GDM1 (cell line): ENCODE data around the gene DOCK6.

Experiments used
- DNase-seq: peaks from one replicate; lab custom pipeline; 2025; lab: John Stamatoyannopoulos, UW

The DOCK6 gene

DNA sequence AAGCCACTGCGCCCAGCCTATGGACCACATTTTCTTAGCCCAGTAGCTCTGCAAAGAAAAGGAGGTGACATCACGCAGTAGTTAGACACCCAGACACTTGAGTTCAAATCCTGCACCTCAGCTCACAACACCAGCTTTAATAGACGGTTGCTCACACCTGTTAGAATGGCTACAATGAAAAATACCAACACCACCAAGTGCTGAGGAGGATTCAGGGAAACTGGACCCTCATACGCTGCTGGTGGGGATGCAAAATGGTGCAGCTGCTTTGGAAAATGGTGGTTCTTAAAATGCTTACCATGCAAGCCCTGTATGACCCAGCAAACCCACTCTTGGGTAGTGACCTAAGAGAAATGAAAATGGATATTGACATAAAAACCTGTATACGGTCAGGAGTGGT is 11.7 kb upstream of the DOCK6 start:
- DNase-seq: no peak

DNA sequence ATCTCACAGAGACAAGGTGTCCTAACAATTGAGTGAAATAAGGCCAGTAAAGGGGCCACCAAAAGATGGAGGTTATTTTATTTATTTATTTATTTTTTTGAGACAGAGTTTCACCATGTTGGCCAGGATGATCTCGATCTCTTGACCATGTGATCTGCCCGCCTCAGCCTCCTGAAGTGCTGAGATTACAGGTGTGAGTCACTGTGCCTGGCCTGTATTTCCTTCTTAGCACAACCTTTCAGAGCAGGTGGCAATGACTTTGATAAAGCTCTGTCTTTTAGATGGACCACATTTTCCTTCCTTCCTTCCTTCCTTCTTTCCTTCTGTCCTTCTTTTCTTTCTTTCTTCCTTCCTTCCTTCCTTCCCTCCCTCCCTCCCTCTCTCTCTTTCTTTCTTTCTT is 11.0 kb upstream of the DOCK6 start:
- no peak for DNase-seq

DNA sequence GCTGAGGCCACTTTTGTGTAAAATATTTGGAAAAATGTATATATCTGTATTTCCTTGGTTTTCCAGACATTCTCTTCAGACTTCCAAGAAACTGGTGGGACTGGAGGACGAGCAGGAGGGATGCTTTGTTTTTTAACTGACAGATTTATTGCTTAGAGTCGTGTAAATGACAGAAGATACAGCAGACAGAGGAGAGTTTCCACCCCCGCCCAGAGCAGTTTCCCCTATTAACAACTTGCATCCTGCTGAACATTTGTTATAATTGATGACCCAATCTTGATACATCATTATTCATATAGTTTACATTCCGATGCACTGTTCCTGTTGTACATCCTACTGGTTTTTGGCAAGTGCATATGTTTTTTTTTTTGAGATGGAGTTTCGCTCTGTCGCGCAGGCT is 7.1 kb upstream of the DOCK6 start:
- DNase-seq: no peak

DNA sequence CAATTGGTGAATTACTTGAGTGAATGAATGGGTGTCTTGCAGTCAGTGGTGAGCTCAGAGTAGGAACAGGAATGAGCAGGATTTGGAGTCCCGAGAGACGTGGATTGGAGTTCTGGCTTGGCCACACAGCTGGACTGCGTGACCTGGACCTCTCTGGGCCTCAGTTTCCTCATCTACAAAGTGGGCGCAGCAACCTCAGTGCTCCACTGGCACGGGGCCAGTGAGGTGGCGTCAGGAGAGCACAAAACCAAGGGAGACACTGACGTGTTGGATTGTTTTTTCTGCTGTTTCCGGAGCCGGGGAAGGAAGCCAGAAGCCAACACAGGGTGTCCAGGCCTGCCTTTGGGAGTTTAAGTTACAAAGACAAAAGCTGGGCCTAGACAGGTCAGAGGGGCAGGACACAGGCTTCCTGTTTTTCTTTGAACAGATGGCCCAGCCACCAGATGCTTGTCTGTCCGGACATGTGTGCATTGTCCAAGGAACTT is 6.5 kb upstream of the DOCK6 start:
- no peak for DNase-seq

DNA sequence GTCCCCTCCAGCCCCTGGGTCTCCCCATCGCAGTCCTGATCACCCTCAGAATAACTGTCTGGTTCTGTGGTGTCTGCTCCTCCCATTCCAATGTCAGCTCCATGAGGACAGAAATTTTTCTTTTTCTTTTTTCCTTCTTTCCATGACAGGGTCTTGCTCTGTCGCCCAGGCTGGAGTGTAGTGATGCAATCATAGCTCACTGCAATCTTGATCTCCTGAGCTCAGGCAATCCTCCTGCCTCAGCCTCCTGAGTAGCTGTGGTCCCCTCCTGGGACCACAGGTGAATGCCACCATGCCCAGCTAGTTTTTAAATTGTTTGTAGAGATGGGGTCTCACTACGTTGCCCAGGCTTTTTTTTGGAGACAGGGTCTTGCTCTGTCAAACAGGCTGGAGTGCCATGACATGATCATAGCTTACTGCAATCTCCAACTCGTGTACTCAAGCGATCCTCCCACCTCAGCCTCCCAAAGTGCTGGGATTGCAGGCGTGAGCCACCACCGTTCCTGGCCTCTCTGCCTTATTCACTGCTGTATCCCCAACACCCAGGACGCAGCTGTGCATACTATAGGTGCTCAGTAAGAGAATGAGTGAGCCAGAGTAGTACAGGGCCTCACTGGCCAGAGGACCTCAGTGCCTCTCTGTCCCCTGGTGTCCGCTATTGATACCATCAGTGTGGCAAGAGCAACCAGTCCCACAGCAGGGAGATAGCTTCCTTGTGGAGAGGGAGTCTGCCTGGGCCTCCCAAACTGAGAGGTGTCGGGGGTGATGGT is 5.2 kb upstream of the DOCK6 start:
- no peak for DNase-seq

DNA sequence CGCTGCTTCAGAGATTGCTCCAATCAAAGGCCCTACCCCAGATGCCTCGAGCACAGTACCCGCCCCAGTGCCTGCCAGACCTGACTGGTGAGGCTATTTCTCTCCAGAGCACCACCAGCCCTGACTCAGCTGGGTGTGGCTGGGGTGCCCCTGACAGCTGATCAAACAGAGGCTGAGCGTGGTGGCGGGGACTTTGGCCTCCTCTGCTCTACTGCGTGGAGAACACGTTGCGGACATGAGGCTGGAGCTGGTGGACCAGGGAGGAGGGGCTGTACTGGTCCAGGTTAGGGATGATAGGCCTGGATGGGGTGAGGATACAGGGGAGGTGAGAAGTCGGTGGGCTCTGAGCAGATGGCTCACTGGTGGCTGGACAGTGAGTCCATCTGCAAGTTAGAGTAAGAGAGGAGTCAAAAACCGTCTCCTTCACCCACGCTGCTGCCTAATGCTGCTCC is 3.5 kb upstream of the DOCK6 start:
- DNase-seq: no peak

DNA sequence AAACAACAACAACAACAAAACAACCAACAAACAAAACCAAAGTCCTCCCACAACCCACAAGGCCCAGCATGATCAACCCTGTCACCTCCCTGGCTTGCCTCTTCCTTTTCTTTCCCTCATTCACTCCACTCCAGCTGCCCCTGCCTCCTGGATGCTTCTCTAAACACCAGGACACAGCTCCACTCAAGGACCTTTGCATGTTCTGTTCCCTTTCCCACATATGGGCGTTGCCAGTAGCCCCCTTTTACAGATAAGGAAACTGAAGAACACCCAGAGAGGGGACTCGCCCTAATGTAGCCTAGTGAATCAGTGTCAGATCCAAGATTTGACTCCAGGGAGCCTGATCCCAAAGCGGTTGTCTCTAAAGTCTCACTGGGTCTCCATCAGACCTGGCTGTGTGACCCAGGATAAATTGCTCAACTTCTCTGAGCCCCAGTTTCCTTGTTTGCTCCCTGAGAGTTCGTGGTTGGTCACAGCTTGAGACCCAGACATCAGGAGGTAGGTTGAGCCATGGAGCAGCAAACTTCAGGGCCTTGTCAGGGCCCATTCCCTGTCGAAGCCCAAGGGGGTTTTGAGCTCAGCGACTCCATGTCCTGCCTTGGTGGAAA is 3.0 kb upstream of the DOCK6 start:
- DNase-seq: no peak

DNA sequence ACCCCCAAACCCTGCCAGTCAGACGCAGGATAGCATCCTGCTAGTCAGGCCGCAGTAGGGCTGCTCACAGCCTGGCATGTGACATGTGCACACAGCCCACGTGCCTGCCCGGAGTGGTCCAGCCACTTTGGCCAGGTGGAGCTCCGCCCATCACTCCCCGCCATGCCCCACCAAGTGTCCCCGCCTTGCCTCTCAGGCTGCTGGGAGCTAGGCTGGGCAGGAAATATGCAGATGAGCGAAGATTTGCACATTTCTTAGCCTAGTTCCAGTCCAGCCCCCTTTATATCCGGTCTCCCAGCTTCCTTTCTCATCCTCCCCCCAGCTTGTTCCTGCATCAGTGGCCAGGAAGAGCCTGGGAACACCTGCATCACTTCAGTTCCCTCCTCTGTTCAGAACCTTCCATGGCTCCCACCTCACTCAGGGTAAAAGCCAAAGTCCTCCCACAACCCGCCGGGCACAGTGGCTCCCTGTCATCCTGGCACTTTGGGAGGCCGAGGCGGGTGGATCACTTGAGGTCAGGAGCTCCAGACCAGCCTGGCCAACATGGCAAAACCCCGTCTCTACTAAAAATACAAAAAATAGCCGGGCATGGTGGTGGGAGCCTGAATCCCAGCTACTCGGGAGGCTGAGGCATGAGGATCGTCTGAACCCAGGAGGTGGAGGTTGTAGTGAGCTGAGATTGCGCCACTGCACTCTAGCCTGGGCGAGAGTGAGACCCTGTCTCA is 2.3 kb upstream of the DOCK6 start:
- DNase-seq: no peak

DNA sequence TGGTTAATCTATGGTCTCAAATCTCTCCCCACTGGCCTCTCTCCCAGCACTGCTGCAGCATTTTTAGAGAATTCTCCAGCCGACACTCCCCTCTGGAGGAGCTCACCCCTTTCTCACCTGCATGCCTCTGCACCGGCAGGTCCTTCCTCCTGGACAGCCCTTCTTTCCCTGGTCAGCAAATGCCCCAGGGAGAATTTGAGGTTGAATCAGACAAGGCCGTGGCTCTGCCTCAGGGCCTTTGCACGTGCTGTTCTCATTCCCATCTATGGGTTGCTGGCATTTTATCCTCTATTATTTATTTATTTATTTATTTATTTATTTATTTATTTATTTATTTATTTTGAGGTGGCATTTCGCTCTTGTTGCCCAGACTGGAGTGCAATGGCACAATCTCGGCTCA is 1.4 kb upstream of the DOCK6 start:
- DNase-seq: no peak

DNA sequence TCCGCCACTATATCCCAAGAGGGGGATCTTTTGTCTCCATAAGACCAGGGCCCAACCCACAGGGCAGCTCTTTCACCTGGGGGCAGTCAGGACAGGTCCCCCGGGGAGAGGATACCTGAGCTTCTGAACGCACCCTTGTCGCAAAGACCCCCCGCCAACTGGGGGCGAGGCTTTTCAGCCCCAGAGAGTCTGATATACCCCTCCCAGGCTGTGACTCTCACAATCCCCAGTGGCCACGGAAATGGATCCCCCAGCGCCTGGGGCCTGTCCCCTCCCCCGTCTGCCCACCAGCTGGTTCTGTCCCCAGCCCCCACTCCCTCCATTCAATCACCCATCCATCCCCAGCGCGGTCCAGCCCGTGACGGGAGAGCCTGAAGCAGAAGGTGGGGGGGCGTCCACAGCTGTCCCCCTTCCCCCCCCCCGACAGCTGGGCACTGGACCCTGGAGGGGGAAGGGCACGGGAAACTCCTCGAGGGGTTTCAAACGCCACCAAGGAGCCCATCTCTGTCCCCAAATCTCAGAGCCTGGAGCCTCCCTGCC is 823 bp downstream of the DOCK6 start:
- DNase-seq: no peak

DNA sequence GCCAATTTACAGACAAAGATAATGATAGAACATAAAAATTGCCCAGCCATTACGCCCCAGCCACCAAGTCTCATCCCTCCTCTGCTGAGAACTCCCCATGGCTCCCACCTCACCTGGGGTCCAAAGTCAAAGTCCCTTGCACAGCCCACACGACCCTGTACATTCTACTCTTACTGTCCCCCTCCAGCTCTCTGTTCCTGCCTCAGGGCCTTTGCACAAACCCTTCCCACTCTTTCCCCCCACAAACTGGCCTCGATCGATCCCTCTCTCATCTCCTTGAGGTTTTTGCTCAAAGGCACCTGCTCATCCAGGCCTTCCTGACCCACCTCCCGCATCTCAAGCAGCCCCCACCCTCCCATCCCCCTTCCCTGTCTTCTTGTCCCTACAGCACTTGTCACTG is 1.3 kb downstream of the DOCK6 start:
- DNase-seq: no peak

DNA sequence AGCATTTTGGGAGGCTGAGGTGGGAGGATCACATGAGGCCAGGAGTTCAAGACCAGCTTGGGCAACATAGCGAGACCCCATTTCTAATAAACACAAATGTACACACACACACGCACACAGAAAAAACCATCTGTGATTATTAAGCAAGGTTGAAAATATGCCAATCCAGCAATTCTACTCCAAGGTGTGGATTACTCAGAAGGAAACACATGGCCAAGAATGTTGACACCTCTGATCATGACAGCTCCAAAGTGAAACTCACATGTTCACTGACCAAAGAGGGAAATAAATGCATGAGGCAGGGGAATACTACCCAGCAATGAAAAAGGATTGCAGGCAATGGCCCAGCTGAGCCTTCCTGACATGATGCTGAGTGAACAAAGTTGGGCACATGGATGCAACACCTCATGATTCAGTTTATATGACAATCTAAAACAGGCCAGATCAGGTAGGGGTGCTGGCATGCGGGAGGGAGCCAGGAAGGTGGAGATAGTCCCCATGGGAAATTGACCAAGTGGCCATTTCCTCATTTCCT is 4.4 kb downstream of the DOCK6 start:
- DNase-seq: no peak

DNA sequence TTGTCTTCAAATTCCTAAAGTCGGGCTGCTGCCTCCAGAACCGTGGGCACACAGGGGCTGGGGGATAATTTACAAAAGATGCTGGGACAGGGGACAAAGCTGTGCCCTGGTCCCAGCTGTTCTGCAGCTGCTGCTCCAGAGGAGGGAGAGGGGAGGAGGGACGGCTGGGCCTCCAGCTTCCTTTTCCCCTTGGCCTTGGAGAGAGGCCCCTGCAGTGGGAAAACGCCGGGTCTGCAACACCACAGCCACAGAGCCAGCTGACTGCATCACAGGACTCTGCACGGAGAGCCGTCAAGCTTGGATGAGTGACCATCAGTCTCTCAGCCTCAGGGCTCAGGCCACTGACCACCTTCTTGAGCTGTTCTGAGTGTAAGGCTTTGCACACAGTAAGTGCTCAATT is 6.1 kb downstream of the DOCK6 start:
- no peak for DNase-seq

DNA sequence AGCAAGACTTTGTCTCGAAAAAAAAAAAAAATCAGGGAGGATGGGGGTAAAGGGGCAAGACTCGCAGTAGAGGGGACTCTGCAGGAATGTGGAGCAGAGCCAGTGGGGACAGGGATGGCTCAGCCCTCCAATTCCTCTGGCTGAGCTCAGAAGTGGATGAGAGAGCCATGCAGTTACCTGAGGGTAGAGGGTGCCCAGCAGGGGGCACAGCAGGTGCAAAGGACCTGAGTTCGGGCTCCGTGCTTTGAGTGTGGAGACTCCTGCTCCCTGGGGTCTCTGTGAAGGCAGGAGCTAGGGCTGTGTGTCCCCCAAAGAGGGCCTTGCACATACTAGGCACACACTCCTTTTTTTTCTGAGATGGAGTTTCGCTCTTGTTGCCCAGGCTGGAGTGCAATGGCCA is 7.7 kb downstream of the DOCK6 start:
- DNase-seq: no peak

DNA sequence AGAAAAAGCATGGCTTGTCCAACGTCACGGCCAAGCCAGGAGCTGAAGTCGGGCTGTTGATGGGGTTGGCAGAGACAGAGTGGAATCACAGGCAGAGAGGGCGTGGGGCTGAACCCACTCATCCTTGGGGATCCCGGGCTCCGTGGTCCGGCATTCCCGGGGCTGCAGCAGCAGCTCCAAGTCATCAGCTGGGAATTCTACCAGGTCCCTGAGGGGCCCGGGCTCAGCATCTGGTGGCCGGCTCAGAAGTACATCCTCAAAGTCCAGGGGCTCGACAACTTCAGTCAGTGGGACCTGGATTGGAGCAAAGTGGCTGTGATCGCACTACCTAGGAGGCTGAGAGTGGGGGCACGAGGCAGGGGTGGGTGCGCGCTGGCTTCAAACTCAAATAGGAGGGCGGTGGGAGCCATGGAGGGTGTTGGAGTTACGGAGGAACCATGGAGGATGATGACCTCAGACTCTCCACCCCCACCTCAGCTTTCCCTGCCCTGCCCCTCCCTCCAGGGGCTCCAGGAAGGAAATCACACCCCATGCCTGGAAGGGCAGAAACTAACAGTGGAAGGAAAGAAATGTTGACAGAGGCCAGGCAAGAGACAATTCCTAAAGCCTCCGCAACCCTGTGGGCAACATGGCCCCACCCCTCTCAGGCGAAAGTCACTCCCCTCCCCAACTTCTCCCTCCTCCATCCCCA is 9.5 kb downstream of the DOCK6 start:
- DNase-seq: no peak

DNA sequence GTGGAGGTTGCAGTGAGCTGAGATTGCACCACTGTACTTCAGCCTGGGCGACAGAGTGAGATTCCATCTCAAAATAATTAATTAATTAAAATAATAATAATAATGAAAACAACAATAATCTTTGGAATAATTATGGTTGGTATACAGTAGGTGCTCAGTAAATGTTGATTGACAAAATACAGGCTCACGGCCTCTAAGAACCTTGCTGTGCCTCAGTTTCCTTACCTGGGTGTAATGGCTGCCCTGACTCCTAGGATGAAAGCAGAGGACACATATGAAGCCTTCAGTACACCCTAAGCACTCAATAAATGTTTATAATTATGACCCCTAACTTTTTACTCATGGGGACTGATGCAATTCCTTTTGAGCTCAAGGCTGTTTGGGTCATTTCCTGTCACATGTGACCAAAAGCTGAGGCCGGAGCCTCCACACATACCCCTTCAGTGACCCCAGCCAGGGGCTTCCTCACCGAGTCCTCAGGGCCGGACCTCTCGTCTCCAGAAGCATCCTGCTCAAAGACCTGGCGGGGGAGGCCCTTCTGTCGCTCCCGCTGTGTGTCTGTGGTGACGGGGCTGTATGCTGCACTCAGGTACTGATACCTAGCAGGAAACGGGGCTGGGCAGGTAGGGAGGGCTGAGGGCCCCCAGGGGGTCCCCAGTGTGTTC is 10.5 kb downstream of the DOCK6 start:
- DNase-seq: no peak

DNA sequence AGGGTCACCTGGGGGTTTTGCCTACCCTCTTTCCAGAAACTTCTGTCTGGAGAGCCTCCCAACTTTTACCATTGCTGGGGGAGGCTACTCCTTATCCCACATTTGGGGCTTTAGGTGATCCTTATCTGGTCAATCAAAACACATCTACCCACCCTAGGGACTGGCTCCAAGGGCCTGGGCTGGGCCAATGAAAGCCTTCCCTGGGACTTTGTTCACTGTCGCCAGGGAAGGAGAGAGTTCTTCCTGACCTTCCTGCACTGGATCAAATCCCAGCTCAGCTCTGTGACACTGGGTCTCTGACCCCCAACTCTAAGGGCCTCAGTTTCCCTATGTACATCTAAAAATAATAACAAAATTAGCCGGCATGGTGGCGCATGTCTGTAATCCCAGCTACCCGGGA is 11.1 kb downstream of the DOCK6 start:
- DNase-seq: no peak

DNA sequence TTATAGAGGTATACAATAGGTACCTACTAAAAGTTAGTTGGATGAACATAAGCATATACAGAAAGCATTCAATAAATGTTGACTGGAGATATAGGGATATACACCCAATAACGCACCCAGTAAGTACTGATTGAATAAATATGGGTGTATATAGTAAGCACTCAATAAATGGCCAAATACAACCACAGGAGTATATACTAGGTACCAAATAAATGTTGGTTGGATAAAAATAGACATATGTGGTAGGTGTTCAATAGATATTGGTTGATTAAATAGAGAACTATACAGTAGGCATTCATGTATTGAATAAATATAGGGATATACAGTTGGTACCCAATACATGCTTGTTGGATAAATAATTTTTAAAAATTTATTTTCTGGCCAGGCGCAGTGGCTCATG is 13.5 kb downstream of the DOCK6 start:
- no peak for DNase-seq

DNA sequence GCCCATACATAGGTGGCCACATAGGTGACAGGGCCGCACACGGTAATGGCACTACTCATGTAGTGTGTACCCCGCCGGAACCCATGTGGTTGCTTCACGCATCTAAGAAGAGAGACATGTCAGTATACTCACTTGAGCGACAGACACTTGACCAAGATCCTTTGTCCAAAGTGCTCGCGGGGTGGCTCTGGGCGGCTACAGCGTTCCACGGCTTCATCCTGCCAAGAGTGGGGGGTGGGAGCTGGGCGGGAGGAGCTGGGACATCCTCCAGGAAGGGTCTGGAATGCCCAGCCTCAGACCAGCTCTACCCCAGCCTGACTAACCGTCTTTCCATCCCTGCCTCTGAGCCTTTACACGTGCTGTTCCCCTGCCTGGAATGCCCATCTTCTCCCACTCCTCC is 14.4 kb downstream of the DOCK6 start:
- DNase-seq: no peak

DNA sequence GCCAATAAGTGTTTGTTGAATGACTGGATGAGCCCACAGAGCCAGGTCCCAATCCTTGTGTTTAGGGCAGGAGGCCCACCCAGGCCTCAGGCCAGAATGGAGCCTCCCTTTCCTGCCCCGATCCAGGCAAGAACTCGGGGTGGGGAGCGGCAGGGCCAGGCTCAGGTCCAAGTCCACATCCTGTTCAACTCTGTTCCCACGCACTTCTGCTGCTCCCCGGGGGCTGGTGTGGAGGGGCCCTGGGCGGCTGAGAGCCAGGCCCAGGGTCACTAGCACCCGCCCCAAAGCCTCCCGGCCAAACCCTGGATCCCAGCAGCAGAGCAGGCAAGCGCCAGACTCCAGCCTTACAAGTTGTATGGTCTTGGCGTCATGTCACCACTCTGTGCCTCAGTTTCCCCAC is 14.9 kb downstream of the DOCK6 start:
- DNase-seq: no peak

DNA sequence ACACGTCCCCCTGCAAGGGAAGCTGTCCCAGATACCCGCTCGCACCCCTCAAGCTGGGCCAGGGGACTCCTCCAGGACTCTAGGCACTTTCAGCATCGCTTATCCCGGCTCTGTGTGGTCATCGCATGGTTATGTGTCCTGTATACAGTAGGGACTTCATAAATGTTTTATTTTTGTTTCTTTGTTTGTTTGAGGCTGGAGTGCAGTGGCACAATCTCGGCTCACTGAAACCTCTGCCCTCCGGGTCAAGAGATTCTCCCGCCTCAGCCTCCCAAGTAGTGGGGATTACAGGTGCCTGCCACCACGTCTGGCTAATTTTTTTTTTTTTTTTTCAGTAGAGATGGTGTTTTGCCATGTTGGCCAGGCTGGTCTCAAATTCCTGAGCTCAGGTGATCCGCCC is 15.4 kb downstream of the DOCK6 start:
- DNase-seq: no peak
